GM13977 (cell line): ENCODE measurements around the gene ASMTL.

Experiments
- DNase-seq: peaks from one replicate; pipeline ENCODE4 v3.0.0; 2012; ENCODE audit warnings: low spot score
- in situ Hi-C: fragments of 300-500 bp; cut with MboI; formaldehyde crosslinking; loops from one replicate; pipeline ENCODE4 v1.12.0; 2022; ENCODE audit warnings: low sequenced_read_pairs, low pct_unique_long_range_greater_than_20kb, mixed read lengths, inconsistent platforms; ENCODE audit not compliant: unreplicated experiment
- TF ChIP-seq, protein P1 (sequence below): IDR thresholded peaks from 2 replicates; pipeline ENCODE4 v1.5.1; 2012; ENCODE audit warnings: mild to moderate bottlenecking, control low read depth; ENCODE audit not compliant: insufficient read depth; ENCODE audit errors: extremely low read depth, missing control alignments

The ASMTL gene

DNA sequence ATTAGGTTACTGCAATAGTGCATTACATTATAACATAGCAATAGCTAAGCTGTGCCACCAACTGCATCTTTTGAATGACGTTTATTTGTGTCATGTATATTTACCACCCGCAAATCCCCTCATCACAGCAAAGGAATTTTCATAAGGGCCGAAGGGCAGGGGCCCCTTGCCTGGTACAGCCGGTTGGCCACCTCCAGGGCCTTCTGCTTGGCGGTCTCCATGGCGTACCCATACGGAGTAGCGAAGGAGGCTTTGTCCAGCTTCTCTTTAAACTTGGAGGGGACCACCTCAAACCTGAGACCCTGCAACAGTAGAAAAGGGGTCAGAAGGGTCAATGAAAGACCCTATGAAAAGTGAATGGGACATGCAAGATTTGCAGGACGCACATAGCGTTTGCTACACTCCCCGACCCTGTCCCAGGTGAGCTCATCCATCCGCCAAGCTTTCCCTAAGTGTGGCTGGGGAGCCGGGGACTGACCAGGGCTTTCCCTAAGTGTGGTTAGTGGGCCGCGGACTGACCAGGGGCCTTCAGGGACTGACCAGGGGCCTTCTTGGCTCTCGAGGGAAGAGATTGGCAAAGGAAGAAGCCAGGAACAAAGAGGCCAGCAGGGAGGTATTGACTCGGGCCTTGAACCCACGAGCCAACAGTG lies 10.6 kb downstream of the ASMTL start:
- TF ChIP-seq, protein P1, sequence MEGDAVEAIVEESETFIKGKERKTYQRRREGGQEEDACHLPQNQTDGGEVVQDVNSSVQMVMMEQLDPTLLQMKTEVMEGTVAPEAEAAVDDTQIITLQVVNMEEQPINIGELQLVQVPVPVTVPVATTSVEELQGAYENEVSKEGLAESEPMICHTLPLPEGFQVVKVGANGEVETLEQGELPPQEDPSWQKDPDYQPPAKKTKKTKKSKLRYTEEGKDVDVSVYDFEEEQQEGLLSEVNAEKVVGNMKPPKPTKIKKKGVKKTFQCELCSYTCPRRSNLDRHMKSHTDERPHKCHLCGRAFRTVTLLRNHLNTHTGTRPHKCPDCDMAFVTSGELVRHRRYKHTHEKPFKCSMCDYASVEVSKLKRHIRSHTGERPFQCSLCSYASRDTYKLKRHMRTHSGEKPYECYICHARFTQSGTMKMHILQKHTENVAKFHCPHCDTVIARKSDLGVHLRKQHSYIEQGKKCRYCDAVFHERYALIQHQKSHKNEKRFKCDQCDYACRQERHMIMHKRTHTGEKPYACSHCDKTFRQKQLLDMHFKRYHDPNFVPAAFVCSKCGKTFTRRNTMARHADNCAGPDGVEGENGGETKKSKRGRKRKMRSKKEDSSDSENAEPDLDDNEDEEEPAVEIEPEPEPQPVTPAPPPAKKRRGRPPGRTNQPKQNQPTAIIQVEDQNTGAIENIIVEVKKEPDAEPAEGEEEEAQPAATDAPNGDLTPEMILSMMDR = no peak
- in situ Hi-C loops = no loop called here
- no peak for DNase-seq

DNA sequence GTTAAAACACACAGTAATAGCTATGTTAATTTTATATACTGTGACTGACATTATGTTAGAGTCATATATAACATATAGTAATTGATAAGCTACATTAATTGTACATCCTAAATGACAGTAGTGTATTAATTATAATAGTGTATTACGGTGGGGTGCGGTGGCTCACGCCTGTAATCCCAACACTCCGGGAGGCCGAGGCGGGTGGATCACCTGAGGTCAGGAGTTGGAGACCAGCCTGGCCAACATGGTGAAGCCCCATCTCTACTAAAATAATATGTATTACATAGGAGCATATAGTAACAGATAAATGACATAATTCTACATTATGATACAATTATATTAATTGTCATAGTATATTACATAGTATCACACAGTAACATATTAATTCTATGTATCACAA lies 12.2 kb downstream of the ASMTL start:
- in situ Hi-C loops = no loop called here
- no peak for DNase-seq

DNA sequence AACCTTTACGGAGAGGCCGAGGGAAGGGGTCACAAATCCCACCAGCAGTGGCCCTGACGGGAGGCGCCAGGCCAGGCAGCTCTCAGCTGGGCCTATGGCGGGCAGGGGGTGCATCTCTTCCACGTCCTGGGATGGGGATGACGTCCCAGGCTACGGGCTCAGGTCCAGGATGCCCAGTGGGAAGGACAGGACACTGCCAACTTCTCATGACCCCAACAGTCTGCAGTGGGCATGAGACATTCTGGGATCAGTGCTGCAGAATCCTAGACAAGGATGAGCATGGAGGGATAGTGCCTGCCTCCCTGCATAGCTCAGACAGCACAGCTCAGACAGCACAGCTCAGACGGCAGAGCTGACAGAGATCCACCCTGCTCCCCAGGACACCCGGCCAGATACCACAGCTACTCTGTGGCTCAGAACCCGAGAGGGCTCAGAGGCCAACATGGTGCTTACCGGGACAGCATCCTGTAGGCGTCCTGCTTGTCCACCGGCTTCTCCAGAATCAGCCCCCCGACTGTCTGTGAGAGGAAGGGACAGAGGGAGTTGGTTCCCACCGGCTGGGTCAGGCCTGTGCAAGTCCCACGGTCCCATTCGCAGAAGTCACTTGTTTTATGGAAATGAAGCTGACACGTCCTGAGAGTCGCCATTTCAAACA lies 17.3 kb downstream of the ASMTL start:
- no peak for DNase-seq
- in situ Hi-C loops = no loop called here
- TF ChIP-seq, protein P1 = no peak

More for the DNA sequence above, 12.2 kb downstream of the ASMTL start:
- TF ChIP-seq, protein P1 = no peak

DNA sequence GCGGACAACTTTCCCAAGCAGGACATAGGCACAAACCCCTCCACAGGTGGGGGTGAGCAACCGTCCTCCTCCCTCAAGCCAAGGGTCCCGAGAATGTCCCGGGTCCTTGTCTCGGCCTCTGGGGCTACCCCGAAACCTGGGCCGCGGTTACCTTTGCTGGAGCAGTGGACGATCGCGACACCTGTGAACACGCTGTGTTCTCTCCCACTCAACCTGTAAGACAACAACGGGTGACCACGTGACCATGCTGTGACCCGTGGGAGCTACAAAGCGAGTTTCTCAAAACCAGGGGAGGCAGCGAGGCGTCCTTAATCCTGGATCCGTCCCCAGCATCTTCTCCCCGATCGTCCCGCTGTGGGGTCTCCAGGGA lies 17.9 kb downstream of the ASMTL start:
- in situ Hi-C loops = no loop called here

DNA sequence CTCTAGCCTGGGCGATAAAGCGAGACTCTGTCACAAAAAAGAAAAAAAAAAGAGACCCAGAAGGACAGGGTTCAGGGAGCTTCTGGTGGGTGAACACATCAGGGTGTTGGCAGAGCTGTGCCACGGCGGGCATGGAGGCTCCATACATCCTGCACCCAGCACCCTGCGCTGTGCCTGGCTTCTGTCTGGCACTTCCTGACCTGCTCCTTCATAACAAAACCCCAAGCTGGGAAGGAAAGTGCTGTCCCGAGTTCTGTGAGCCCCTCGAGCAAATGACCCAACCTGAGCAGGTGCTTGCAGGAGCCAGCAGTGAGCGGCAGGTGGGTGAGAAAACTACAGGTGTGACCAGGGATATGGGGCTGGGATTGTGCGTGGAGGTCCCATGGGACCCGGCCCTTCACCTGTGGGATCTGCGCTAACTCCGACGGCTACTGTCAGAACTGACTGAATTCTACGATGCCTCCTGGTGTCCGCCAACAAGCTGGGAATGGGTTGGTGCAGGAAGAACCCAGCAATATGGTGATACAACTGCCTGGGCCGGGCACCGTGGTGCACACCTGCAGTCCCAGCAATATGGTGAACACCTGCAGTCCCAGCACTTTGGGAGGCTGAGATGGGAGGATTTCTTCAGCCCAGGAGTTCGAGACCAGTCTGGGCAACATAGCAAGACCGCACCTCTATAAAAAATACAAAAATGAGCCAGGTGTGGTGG lies 18.9 kb downstream of the ASMTL start:
- TF ChIP-seq, protein P1 = no peak
- in situ Hi-C loops = no loop called here
- DNase-seq = no peak

More for the DNA sequence above, 17.9 kb downstream of the ASMTL start:
- TF ChIP-seq, protein P1 = no peak
- DNase-seq = no peak

DNA sequence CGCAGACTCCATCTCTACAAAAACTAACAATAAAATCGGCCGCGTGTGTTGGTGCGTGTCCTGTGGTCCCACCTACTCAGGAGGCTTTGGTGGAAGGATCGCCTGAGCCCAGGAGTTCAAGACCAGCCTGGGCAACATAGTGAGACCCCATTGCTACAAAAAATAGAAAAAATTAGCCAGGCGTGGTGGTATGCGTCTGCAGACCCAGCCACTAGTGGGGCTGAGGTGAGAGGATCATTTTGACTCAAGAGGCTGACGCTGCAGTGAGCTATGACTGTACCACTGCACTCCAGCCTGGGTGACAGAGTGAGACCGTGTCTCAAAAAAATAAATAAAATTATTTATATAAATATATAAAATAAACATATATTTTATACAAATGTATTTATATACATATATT lies 22.3 kb downstream of the ASMTL start:
- in situ Hi-C loops = no loop called here
- no peak for DNase-seq
- TF ChIP-seq, protein P1 = no peak
